Measurements from ENCODE around the gene ACAA2. TPM values are rescaled to one million over a fixed set of nuclear protein-coding genes. Genes with fewer than 3 reads are reported as not detected.
"Not testable (repeated sequence)": the region's sequence is repeated elsewhere in the genome, so short reads cannot be mapped to it uniquely, and the experiment has no call there.

Gene ACAA2
- total RNA-seq, 1 donor from 2014 or later, result 109 TPM

- Mint-ChIP-seq H3K27me3 (ENCODE audit: unreplicated experiment) (peaks cover 8% of the 10 kb centered on the region), H3K4me3 (ENCODE audit: unreplicated experiment) (no peak overlapping the region), H3K27ac (ENCODE audit: unreplicated experiment) (peak overlapping the region; percentile 62), H3K9me3 (ENCODE audit: unreplicated experiment) (peaks cover 7% of the 10 kb centered on the region), H3K4me1 (ENCODE audit: low read depth, unreplicated experiment) (peaks cover 10% of the 10 kb centered on the region), H3K36me3 (ENCODE audit: unreplicated experiment) (peaks cover 6% of the 10 kb centered on the region)
- no peak for DNase-seq
- TF ChIP-seq CTCF (IDR thresholded peaks at IDR 0.05; ENCODE audit: partially characterized antibody, unreplicated experiment), result no peak
Observed at GRCh38 chr18:49798001-49798400, 15.3 kb downstream of the ACAA2 start.

- Mint-ChIP-seq H3K27me3 (ENCODE audit: unreplicated experiment) (peaks cover 8% of the 10 kb centered on the region), H3K9me3 (ENCODE audit: unreplicated experiment) (peaks cover 7% of the 10 kb centered on the region), H3K27ac (ENCODE audit: unreplicated experiment) (no peak overlapping the region), H3K36me3 (ENCODE audit: unreplicated experiment) (peaks cover 6% of the 10 kb centered on the region), H3K4me1 (ENCODE audit: low read depth, unreplicated experiment) (peaks cover 3% of the 10 kb centered on the region), H3K4me3 (ENCODE audit: unreplicated experiment) (no peak overlapping the region)
- DNase-seq, result no peak
- no peak for TF ChIP-seq CTCF (IDR thresholded peaks at IDR 0.05; ENCODE audit: partially characterized antibody, unreplicated experiment)
Observed at GRCh38 chr18:49795612-49796552, 17.5 kb downstream of the ACAA2 start.

- H3K4me3 Mint-ChIP-seq (ENCODE audit: unreplicated experiment), result no peak overlapping the region
- no peaks in the 10 kb centered on the region for H3K4me1 Mint-ChIP-seq (ENCODE audit: low read depth, unreplicated experiment)
- H3K36me3 Mint-ChIP-seq (ENCODE audit: unreplicated experiment), result peaks cover 6% of the 10 kb centered on the region
- peaks cover 2% of the 10 kb centered on the region for H3K9me3 Mint-ChIP-seq (ENCODE audit: unreplicated experiment)
- TF ChIP-seq CTCF (IDR thresholded peaks at IDR 0.05; ENCODE audit: partially characterized antibody, unreplicated experiment), result no peak
- H3K27me3 Mint-ChIP-seq (ENCODE audit: unreplicated experiment), result peaks cover 6% of the 10 kb centered on the region
- H3K27ac Mint-ChIP-seq (ENCODE audit: unreplicated experiment), result no peak overlapping the region
- no peak for DNase-seq
Observed at GRCh38 chr18:49794743-49795142, 18.6 kb downstream of the ACAA2 start.

- not testable (repeated sequence) for H3K4me1 Mint-ChIP-seq (ENCODE audit: low read depth, unreplicated experiment); H3K27ac Mint-ChIP-seq (ENCODE audit: unreplicated experiment); H3K4me3 Mint-ChIP-seq (ENCODE audit: unreplicated experiment); DNase-seq; H3K36me3 Mint-ChIP-seq (ENCODE audit: unreplicated experiment); H3K27me3 Mint-ChIP-seq (ENCODE audit: unreplicated experiment); H3K9me3 Mint-ChIP-seq (ENCODE audit: unreplicated experiment)
Observed at GRCh38 chr18:49789560-49790134, 23.7 kb downstream of the ACAA2 start.

- Mint-ChIP-seq H3K4me3 (ENCODE audit: unreplicated experiment) (no peak overlapping the region), H3K9me3 (ENCODE audit: unreplicated experiment) (no peaks in the 10 kb centered on the region), H3K27ac (ENCODE audit: unreplicated experiment) (no peak overlapping the region), H3K27me3 (ENCODE audit: unreplicated experiment) (peaks cover 3% of the 10 kb centered on the region), H3K36me3 (ENCODE audit: unreplicated experiment) (no peaks in the 10 kb centered on the region), H3K4me1 (ENCODE audit: low read depth, unreplicated experiment) (no peaks in the 10 kb centered on the region)
- DNase-seq, result no peak
- TF ChIP-seq CTCF (IDR thresholded peaks at IDR 0.05; ENCODE audit: partially characterized antibody, unreplicated experiment), result no peak
Observed at GRCh38 chr18:49788327-49788898, 24.9 kb downstream of the ACAA2 start.

All from glutamatergic neuron (in vitro differentiated cells).